Gastrocnemius medialis (tissue), 4 donors: ENCODE measurements around the gene FAM110A. TPM values are rescaled to one million over a fixed set of nuclear protein-coding genes. Genes with fewer than 3 reads are reported as not detected.

Experiments used
- ATAC-seq, 2 donors: fragments of 150-250 bp; one replicate each; pipeline ENCODE4 v1.9.1; 2016
- DNase-seq, 2 donors: peaks; one replicate each; pipeline ENCODE4 v3.0.0-alpha.2; 2019
- H3K27ac ChIP-seq, 4 donors: fragments of 200-600 bp; sonication (generic); 1 replicate in 1 of 4; 2 replicates in 3 of 4; pipeline ENCODE4 v1.5.1; 2016 to 2018; ENCODE audit warnings: mild to moderate bottlenecking in 2 of 4, moderate library complexity in 1 of 4
- H3K27me3 ChIP-seq, 3 donors: fragments of 200-600 bp; sonication (generic) in 2 of 3; 1 replicate in 1 of 3; 2 replicates in 2 of 3; pipeline versions ENCODE4 v1.5.1 to v1.6.0; 2016 to 2019; ENCODE audit warnings: mild to moderate bottlenecking in 1 of 3, moderate library complexity in 1 of 3
- H3K36me3 ChIP-seq, 2 donors: fragments of 200-600 bp; sonication (generic) in 1 of 2; one replicate each; pipeline ENCODE4 v1.5.1; 2017 to 2018
- H3K4me1 ChIP-seq, 2 donors: fragments of 200-600 bp; sonication (generic) in 1 of 2; one replicate each; pipeline ENCODE4 v1.5.1; 2016 to 2017; ENCODE audit warnings: mild to moderate bottlenecking in 2 of 2
- H3K4me3 ChIP-seq, 4 donors: fragments of 200-600 bp; sonication (generic) in 3 of 4; 1 replicate in 1 of 4; 2 replicates in 3 of 4; pipeline ENCODE4 v1.5.1; 2016 to 2019; ENCODE audit warnings: mild to moderate bottlenecking in 2 of 4
- H3K9me3 ChIP-seq, 3 donors: fragments of 200-600 bp; sonication (generic) in 2 of 3; 1 replicate in 1 of 3; 2 replicates in 2 of 3; pipeline ENCODE4 v1.5.1; 2016 to 2019
- CTCF ChIP-seq, 5 experiments: fragments of 450-650 bp in 3 of 5; fragments of 200-600 bp in 2 of 5; sonication (generic) in 2 of 5; IDR thresholded peaks in 4 of 5; conservative IDR thresholded peaks in 1 of 5; 1 replicate in 4 of 5; 2 replicates in 1 of 5; pipeline ENCODE4 v1.5.1; 2016 to 2019; ENCODE audit warnings: antibody characterized with exemption in 5 of 5, mild to moderate bottlenecking in 3 of 5, moderate library complexity in 3 of 5
- POLR2A ChIP-seq, 2 donors: fragments of 450-650 bp; IDR thresholded peaks; one replicate each; pipeline ENCODE4 v1.6.1; 2017; ENCODE audit warnings: antibody characterized with exemption in 2 of 2, mild to moderate bottlenecking in 2 of 2, moderate library complexity in 2 of 2
- in situ Hi-C, 4 donors: fragments of 200-750 bp; cut with MboI; loops; one replicate each; pipeline versions ENCODE4 v1.15.0 to v1.8.0; 2017; ENCODE audit warnings: low sequenced_read_pairs in 4 of 4
- intact Hi-C: fragments of 100-400 bp; cut with DNase I; formaldehyde crosslinking; loops from one replicate; pipeline ENCODE4 v1.15.1; 2023; ENCODE audit warnings: low total_unique reads
- total RNA-seq, 4 donors: library from RNA; depleted of rRNA; stranded (reverse); fragments of >200 nt; gene quantifications; one replicate each; pipeline versions ENCODE4 v1.1.0 to v1.2.3, GENCODE V29; 2016

The FAM110A gene
- total RNA-seq, 4 donors from 2014 or later = 0.25 to 6.2 (median 1.9) TPM

- Histone ChIP-seq H3K4me3 (no peak overlapping the region), H3K9me3 (no peaks in the 10 kb centered on the region), H3K4me1 (peaks cover 8 to 12% of the 10 kb centered on the region in 2 donors), H3K27me3 (peaks cover 0 to 2% (median 0%) of the 10 kb centered on the region in 3 donors), H3K27ac (no peak overlapping the region), H3K36me3 (no peaks in the 10 kb centered on the region)
- intact Hi-C loops (loop anchor here (5.0 kb wide), 2 partner anchors 275 to 300 kb away; partner anchors contain the start of genes CSNK2A1 and PSMF1), in situ Hi-C loops (no loop called here)
- no peak for TF ChIP-seq CTCF (IDR thresholded peaks at IDR 0.05 in 4 of 5, conservative IDR thresholded peaks at IDR 0.05 in 1 of 5)
- no peak for TF ChIP-seq POLR2A (IDR thresholded peaks at IDR 0.05)
- DNase-seq (no peak), ATAC-seq (no peak)
These were observed 9.0 kb downstream of the FAM110A start for GRCh38 chr20:842547-842940.

DNA sequence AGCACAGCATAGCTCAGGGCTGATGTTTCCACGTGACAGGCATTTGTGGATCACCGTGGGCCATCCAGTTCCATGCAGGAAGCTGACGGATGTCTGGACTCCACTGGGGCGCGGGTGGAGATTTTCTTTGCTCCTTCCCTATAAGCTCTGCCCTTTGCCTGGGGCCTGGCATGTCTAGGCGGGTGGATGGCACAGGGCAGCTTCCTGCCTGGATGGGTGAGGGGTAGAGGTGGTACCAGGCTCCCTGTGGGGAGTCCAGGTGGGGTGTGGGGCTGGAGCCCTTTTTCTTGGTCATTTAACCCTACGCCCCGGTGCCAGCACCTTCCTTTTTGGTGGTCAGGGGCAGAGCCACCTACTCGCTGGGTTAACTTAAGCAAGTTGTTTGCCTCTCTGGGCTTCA is 10.4 kb downstream of the FAM110A start:
- no peaks in the 10 kb centered on the region for H3K9me3 ChIP-seq
- peaks cover 8 to 12% of the 10 kb centered on the region in 2 donors for H3K4me1 ChIP-seq
- no peak overlapping the region for H3K4me3 ChIP-seq
- DNase-seq (no peak), ATAC-seq (no peak)
- peaks cover 0 to 2% (median 0%) of the 10 kb centered on the region in 3 donors for H3K27me3 ChIP-seq
- TF ChIP-seq POLR2A (IDR thresholded peaks at IDR 0.05) (no peak), CTCF (IDR thresholded peaks at IDR 0.05 in 4 of 5, conservative IDR thresholded peaks at IDR 0.05 in 1 of 5) (no peak)
- intact Hi-C loops = loop anchor here (5.0 kb wide), 2 partner anchors 273 to 302 kb away; partner anchors contain the start of genes CSNK2A1 and PSMF1
- no peak overlapping the region for H3K27ac ChIP-seq
- no peaks in the 10 kb centered on the region for H3K36me3 ChIP-seq
- in situ Hi-C loops = no loop called here

DNA sequence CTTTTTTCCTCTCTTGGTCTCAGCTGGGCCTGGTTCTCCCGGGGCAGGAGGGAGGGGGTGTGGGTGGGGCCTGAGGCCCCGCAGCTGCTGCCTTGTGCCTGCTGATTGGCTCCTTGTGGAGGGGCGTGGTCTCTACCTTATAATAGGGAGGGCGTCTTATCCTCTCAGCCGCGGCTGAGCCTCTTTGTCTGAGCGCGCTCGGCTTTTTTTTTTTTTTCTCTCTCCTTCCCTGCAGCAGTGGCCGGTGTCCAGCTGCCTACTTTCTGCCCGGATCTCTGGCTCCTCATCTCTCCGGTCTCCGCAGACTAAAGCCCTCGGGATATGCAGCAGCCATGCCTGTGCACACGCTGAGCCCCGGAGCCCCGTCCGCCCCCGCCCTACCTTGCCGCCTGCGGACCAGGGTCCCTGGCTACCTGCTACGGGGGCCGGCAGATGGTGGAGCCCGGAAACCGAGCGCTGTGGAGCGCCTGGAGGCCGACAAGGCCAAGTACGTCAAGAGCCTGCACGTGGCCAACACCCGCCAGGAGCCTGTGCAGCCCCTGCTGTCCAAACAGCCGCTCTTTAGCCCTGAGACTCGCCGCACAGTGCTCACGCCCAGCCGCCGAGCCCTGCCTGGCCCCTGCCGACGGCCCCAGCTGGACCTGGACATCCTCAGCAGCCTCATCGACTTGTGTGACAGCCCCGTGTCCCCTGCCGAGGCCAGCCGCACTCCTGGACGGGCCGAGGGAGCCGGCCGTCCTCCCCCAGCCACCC is 11.1 kb downstream of the FAM110A start:
- no peaks in the 10 kb centered on the region for H3K9me3 ChIP-seq
- peaks cover 0 to 2% (median 0%) of the 10 kb centered on the region in 3 donors for H3K27me3 ChIP-seq
- in situ Hi-C loops = no loop called here
- peak overlapping the region in 1 of 4 donors; percentile 59 for H3K27ac ChIP-seq
- ATAC-seq (peak; percentile 99 to 100), DNase-seq (peak; percentile 85 to 89)
- TF ChIP-seq CTCF (IDR thresholded peaks at IDR 0.05 in 4 of 5, conservative IDR thresholded peaks at IDR 0.05 in 1 of 5) (no peak), POLR2A (IDR thresholded peaks at IDR 0.05) (no peak)
- peak overlapping the region; percentile 52 to 63 (median 54) for H3K4me3 ChIP-seq
- H3K36me3 ChIP-seq = no peaks in the 10 kb centered on the region
- peaks cover 8 to 12% of the 10 kb centered on the region in 2 donors for H3K4me1 ChIP-seq
- intact Hi-C loops = loop anchor here (5.0 kb wide), 2 partner anchors 273 to 302 kb away; partner anchors contain the start of genes CSNK2A1 and PSMF1

DNA sequence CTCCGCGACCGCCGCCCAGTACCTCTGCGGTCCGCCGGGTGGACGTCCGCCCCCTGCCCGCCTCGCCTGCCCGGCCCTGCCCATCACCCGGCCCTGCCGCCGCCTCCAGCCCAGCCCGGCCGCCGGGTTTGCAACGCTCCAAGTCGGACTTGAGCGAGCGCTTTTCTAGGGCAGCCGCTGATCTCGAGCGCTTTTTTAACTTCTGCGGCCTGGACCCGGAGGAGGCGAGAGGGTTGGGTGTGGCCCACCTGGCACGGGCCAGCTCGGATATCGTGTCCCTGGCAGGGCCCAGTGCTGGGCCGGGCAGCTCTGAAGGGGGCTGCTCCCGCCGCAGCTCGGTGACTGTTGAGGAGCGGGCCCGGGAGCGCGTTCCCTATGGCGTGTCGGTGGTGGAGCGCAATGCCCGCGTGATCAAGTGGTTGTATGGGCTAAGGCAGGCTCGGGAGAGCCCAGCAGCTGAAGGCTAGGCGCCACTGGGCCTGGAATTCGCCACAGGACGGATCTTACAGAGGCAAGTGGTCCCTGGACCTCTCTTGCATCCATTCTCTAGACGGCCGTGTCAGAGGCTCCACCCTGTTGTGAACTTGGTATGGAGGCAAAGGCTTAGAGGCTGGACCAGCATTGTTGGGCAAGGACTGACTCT is 11.8 kb downstream of the FAM110A start:
- no peaks in the 10 kb centered on the region for H3K36me3 ChIP-seq
- in situ Hi-C loops = no loop called here
- no peak for DNase-seq
- H3K27me3 ChIP-seq = peaks cover 0 to 2% (median 0%) of the 10 kb centered on the region in 3 donors
- intact Hi-C loops = no loop called here
- ATAC-seq = no peak
- H3K9me3 ChIP-seq = no peaks in the 10 kb centered on the region
- H3K4me1 ChIP-seq = peaks cover 8 to 12% of the 10 kb centered on the region in 2 donors
- H3K4me3 ChIP-seq = peak overlapping the region in 2 of 4 donors; percentile 55 to 63
- TF ChIP-seq CTCF (IDR thresholded peaks at IDR 0.05 in 4 of 5, conservative IDR thresholded peaks at IDR 0.05 in 1 of 5) (no peak), POLR2A (IDR thresholded peaks at IDR 0.05) (no peak)
- no peak overlapping the region for H3K27ac ChIP-seq
